Fibroblast of skin of left quadriceps (primary cell): ENCODE results near the gene PCBP3.
"Not testable (repeated sequence)": the region's sequence is repeated elsewhere in the genome, so short reads cannot be mapped to it uniquely, and the experiment has no call there.

Source experiments
- DNase-seq, 2 experiments: peaks; one replicate each; pipeline ENCODE4 v3.0.0-alpha.2; 2013; ENCODE audit warnings: low read depth in 2 of 2

Gene PCBP3

GRCh38 chr21:45678790-45679189, 35.3 kb downstream of the PCBP3 start:
- not testable (repeated sequence) for DNase-seq

DNA sequence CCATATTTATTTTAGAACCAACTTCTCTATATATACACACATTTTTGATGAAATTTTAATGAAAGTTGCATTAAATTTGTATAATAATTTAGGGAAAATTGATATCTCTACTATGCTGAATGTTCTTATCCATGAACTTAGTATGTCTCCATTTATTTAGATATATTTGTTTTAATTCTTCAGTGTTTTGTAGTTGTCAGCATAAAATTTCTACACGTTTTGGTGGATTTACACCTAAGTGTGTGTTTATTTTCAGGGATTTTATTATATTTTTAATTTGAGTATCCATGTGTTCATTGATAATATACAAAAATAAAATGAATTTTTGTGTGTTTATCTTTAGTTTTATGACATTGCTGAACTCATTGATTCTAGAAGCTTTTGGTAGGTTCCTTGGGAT, 36.7 kb downstream of the PCBP3 start:
- no peak for DNase-seq

DNA sequence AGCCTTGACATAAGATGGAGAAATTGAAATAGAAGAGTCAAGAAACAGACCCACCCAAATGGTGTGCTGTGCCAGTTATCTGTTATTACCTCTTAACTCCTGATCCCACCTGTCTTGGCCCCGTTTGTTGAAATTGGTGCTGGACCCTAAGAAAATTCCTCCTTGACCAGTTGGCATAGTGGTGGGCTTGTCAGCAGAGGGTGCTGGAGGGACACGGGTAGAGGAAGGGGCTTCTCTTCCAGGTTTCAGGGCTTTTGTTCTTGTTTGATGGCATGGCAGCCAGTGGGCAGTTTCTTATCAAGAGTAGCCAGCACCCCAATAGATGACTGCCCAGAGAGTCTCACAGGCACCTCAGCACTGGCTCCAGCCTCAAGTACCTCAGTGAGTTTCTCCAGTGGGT, 51.6 kb downstream of the PCBP3 start:
- no peak for DNase-seq

DNA sequence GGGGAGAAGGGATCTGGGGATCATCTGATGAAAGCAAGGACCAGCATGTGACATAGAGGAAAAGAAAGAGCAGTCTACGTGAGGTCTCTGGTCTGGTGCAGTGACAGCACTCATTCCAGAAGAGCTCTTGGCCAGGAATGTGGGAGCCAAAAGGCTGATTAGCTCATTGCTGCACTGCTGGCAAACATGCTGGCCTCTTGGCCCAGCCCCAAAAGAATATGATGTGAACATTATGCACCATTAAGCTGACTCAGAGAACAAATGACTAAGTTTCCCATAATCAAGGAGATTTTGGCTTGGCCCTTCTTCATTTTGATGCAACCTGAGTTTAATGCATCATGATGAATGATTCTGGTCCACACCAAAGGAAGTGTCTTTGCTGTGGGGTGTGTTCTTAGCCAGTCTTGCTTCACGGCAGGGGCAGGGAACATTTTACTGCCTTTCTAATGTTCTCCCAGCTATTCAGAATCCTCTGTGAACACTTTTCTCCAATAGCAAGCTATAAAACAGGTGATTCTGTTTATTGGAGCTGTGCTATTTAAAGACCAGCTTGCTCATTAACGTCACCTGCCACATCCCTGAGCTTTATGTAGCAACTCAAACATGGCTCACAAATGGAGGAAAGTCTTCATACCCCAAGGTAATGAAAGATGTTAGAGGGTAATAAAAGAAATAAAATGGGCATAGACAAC, 55.1 kb downstream of the PCBP3 start:
- peak; percentile 94 to 95 for DNase-seq

DNA sequence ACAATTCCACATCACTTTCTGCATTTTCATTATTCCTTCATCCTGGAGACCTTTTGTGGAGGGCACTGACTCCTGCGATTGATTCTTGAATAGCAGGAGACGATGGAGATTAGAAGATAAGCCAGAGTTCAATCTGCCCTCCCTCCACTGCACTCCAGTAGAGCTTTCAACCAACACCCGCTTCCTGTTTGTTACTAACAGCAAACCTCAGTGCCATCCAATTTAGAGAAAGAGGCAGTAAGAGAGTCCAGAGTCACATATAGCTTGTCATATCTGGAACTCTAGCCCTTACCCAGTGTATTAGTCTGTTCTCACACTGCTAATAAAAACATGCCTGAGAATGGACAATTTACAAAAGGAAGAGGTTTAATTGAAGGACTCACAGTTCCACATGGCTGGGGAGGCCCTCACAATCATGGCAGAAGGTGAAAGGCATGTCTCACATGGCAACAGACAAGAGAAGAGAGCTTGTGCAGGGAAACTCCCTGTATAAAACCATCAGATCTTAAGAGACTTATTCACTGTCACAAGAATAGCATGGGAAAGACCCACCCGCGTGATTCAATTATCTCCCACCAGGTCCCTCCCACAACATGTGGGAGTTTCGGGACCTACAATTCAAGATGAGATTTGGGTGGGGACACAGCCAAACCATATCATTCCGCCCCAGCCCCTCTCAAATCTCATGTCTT, 55.9 kb downstream of the PCBP3 start:
- DNase-seq, result no peak

DNA sequence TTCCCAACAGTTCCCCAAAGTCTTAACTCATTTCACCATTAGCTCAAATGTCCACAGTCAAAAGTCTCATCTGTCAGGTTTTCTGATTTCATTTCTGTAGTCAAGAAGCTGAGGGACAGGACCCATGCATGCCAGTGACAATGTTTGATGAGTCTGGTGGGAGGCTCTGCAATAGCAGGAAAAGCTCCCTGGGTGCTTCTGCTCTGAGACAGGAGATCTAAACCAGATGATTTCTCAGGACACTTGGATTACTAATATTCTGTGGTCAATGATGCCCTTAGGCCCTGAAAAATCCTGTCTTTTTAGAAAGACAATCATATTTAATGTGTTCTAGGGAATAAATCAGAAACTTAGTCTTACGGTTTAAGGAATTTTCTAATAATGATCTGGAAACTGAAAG, 56.4 kb downstream of the PCBP3 start:
- no peak for DNase-seq

DNA sequence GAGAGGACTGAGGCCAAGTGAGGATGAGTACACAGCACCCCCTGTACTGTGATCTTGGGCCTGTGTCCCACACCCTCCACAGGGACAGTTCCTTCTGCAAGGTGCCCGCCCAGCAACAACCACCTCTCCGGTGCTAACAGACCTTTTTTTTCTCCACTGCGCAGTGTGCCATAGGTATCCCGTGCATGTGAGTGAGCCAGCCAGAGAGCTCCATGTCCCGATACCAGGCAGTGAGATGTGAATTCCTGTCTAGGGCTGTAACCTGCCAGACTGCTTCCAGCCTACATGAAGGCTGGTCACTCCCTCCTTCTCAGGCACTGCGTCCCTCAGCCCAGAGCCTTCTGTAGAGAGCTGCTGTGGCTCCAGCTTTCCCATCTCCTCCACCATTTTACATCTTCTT, 56.9 kb downstream of the PCBP3 start:
- DNase-seq, result no peak

DNA sequence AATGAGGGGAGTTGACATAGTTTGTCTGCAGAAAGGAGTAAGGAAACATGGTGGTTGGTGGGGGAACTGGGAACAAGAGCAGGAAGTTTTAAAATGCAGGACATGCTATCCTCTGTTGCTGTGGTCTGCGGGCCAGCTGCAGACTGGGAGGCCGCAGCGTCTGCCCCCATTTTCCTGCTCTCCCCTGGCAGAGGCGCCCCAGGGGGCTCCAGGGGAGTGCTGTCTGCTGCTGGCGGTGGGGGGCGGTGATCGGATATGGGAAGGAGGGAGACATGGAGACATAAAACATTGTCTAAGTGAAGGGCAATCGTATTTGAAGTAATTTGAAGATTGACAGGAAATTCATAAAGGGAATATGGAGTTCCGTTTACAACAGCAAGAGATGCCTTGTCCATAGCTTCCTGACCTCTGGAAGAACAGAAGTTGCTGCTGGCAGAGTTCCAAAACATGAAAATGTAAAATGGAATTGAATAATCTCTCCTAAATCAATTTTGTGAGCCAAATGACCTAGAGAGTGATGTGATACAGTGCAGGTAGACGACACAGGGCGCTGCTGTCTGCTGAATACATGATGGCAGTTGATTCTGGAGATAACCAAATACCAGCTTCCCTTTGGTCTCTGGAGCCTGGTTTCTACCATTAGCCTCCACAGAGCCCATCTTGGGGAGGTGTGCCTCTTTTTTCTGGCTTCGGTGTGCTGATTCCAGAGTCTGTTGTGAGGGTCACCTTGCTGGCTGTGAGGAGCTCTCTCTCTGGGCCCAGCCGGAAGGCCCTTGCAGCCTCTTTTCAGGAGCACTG, 61.0 kb downstream of the PCBP3 start:
- DNase-seq, result no peak

DNA sequence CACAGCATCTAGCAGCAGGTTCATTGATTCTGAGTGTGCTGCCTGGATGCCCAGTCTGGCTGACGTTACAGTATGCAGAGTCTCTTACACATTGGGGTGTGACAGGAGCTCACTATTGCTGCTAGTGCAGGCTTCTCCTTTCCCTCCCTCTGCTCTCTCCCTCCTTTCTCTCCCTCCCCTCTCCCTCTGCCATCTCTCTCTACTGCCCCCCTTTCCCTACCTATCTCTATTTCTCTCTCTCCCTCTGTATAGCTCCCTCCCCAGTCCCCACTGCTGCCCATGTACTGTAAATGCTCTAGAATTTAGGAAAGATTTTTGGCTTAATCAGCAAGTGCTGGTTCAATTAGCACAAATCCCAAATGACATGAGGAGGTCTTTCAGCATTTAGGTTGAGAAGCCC, 62.8 kb downstream of the PCBP3 start:
- no peak for DNase-seq

DNA sequence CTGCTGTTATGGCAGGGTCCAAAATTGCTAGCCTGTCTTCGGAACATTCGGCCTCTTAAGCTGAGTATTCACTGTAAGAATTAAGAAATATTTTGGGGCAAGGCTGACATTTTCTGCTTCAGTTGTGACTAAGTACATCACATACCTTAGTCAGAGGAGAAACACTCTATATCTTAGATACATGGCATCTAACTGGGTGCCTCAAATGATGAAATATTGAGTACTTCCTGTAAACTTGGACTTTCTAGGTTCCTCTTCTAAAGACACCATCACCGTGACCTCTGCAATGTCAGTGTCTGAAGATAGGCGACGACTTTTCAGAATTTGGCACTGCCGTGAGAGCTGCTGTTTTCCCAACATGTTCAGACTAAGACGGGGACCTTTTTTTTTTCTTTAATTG, 65.6 kb downstream of the PCBP3 start:
- DNase-seq, result no peak

DNA sequence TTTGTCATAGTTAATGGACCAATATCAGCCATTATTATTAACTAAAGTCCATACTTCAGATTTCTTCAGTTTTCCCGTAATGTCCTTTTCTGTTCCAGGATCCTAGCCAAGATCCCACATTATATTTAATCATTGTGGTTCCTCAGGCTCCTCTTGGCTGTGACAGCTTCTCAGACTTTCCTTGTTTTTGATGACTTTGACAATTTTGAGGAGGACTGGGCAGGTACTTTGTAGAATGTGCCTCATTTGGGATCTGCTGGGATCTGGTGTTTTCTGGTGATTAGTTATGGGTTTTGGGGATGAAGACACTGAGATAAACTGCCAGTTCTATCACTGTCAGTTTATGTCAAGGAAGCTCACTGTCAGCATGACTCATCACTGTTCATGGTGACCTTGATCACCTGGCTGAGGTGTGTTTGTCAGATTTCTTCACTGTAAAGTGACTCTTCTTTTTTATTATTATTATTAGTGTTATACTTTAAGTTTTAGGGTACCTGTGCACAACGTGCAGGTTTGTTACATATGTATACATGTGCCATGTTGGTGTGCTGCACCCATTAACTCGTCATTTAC, 66.3 kb downstream of the PCBP3 start:
- DNase-seq, result no peak

GRCh38 chr21:45710306-45710705, 66.8 kb downstream of the PCBP3 start:
- not testable (repeated sequence) for DNase-seq

GRCh38 chr21:45713613-45714012, 70.1 kb downstream of the PCBP3 start:
- DNase-seq, result no peak

DNA sequence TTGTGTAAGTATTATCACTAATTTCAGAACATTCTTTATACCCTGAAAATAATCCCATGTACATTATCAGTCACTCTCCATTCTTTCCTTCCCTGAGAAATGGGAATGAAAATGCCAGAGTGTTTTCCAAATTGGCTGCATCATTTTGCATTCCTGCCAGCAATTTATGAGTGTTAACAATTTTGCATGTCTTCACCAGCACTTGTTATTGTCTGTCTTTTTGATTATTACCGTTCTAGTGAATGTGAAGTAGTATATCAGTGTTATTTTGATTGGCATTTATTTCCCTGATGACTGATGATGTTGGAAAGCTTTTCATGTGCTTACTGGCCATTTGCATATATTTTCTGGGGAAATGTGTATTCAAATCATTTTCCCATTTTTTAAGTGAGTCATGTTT, 71.9 kb downstream of the PCBP3 start:
- no peak for DNase-seq

DNA sequence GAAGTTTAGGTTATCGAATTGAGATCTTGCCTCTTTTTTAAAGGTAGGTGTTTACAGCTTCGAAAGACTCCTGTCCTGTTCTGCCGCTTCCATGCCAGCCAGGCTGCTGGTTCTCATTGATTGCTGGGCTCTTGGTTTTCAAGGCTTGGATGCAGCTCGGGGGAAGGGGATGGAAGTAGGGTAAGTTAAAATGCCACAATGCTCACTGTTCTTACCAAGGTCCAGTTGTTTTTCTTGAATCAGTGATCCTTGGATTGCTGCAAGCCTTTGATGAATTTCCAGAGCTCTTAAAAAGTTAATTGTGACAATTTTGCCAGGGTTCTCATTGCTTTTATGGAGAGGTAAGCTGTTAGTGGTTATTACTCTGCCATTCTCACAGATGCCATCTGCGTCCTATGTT, 74.9 kb downstream of the PCBP3 start:
- DNase-seq, result no peak

- no peak for DNase-seq
Measured at GRCh38 chr21:45719177-45719802, 75.8 kb downstream of the PCBP3 start.

GRCh38 chr21:45720204-45720603, 76.7 kb downstream of the PCBP3 start:
- DNase-seq, result not testable (repeated sequence)

GRCh38 chr21:45721671-45722070, 78.1 kb downstream of the PCBP3 start:
- no peak for DNase-seq

DNA sequence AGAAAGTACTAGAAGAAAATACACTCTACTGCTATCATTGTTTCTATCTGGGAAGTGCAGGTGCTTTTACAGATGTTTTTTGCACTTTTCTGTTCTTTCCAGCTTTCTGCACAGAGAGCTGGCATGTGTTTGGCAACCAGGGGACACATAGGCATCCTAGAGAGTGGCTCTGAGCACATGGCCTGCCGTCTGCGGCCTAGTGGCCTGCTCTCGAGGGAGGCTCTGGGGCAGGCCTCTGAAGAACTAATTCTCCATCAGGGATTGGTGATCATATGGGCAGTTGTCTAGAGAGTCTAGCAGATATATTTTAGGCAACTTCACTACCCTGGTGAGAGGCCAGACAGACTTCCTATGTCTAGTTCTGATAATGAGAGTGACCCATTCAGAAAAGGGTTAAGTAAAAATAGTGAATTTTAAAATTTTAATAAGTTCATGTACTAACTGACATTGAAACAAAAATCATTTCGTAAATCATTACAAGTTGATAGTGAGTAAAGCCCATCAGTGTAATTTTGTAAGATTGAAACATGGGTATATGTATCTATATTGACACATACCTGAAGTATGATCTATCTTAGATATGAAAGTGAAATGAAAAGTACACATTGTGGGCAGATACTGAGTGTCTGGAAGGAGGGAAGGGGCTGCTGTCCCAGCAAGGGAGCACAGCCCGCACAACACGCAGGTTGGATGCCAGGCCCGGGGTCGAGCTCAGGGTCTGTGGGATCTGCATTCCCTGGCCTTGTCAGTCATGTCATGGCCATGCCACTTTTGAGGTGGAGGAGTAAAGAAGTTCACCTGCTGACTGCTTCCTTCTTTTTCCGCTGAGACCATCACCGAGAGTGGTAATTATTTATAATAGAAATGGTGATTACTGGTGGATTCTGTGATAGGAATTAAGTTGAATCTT, 79.8 kb downstream of the PCBP3 start:
- no peak for DNase-seq

DNA sequence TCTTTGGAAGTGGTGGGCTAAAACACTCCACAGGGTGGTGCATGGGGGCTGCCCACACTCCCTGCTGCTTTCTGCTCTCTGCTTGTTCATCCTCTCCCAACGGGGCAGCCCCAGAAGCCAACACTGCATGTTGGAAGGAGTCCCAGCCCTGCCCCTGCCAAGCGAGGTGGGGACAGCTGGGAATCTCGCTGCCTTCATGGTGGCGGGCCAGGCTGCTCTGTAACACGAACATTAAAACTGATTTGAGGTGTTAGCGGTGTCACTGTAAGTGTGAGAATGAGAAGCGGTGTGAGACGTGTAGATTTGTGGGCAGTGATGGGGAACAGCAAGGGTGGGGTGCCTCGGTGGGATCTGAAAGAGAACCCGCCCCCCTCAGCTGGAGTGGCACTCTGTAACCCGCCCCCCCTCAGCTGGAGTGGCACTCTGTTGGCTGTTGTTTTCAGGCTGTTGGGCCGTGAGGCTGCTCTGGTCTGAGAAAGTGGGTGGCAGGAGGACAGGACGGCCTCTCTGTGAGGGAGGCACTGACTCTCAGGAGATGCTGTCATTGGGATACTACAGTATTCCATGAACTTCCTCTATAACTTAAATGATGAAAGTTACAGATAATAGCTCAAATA, 80.9 kb downstream of the PCBP3 start:
- DNase-seq, result no peak
